ENCODE data around the gene ARHGEF12.

The ARHGEF12 gene

GRCh38 chr11:120335908-120336640 lies at the start of gene ARHGEF12:
TSS of gene ARHGEF12 (plus strand) at chr11:120336413. CDS start at chr11:120337244, 831 bp downstream.
- peak; percentile 78 to 79 for DNase-seq (ENCODE audit: low read depth in 2 of 2)

DNA sequence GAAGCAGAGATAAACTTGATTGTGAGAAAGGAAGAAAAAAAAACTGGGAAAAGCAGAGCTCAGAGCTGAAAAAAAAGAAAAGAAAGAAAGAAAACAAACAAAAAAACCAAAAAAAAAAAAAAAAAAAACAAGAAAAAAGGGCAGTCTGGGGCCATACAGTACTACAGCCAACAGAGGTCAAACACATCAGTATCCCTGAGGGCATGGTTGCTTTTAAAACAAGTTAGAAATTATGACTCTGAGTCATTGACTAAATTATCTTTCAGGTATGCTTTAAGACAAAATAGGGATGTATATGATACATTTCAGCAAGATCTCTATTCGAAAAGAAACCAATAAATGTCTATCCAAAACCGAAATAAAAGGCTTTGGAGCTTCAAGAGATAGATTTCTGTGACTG lies 48.2 kb upstream of the ARHGEF12 start:
- DNase-seq (ENCODE audit: low read depth in 2 of 2), result no peak

DNA sequence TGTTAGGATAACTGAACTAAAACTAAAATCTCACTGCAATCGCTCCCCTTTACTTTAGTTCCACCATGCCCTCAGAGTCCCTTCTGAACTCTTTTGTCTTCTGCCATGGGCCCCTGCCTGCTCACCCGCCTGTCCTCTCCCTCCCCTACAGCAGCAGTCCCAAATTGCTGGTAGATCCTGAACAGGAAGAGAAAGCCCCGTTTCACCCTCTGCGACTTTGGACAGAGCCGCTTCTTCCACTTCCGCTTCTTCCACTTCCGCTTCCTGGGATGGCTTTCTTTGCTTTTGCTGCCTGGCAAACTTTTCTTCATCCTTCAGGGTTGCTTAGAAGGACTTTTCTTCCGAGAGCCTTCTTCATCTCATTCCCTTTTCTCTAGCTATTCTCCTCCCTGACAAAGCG lies 46.8 kb upstream of the ARHGEF12 start:
- no peak for DNase-seq (ENCODE audit: low read depth in 2 of 2)

DNA sequence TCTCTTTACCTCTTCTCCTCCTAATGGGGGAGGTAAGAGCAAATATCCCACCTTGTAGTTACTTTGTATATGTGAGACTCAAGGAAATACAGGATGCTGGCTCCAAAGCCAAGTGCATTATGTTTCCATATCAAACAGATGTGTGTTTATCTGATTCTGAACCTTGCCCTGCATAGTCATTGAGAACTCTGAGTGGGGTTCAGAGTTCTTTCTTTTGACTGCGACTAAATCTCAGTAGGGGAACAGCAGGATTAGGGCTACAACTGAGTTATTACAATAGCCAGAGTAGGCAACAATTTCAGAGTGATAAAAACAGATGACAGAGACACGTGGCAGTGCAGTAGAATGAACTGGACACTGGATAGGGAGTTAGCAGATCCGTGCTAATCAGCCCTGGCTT lies 45.3 kb upstream of the ARHGEF12 start:
- no peak for DNase-seq (ENCODE audit: low read depth in 2 of 2)

DNA sequence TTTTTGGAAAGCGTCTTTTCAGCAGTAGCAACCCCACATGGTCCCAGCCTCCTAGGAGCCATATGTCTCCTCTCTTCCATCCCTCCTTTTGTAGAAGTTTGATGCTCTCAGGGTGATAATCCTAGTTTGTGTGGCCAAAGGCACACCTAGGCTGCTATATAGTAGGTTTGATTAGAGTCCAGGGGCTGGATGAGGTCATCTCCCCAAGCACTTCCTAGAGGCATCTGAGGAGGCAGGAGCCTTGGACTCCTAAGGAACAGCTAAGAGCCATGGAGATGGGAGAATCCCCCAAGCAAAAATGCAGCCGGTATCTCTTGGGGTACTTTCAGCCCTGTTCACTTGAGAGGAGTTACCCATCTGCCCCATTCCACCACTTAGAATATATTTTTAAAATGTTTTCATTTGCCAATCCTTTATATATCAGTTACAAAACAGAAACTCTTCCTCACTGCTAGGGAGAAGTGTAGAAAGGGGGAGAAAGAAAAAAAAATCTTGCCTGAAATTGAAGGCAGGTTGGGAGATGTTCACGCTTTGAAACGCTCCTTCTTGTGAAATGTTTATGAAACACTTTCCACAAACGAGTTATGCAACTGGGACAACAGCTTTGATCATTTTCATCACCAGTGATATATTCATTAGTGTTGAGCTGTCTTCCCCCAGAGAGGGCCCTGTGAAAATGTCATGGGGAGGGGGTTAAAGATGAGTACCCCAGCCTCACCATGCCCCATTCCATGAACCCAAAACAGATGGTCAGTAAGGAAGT lies 43.0 kb upstream of the ARHGEF12 start:
- no peak for DNase-seq (ENCODE audit: low read depth in 2 of 2)

DNA sequence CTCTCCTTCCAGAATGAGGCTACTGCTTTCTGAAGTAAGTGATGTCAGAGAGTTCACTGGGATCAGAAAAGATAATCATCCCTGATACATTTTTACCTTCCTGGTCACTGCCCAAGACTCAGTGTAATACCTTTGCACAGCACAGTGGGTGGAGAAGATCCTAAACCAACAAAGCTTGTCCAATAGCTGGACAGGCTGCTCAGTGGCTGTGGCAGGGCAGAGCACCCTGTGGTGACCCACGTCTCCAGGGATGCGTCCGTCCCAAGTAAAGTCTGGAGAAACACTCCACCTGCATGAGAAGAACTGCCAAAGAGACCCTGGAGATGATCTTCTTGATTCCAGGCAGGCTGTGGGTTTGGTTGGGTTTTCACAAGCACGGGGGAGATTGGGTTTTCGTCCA lies 42.1 kb upstream of the ARHGEF12 start:
- DNase-seq (ENCODE audit: low read depth in 2 of 2), result no peak

DNA sequence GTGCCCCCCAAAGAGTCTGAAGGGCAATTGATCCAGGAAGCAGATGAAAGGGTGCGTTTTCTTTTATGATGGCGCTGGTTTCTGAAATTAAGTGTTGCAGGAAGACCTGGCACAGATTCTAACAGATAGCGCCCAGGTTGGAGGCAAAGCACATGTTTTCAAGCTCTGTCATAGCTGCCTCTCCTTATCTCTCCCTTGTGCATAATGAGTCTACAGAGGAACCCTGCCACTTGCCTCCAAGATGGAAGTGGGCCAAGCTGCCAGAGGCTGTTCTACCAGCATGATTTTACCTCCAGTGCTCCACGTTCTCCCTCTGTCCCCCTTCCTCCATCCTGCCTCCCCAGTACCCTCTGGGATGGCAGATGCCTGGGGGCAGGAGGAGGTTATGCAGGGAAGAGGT lies 41.1 kb upstream of the ARHGEF12 start:
- DNase-seq (ENCODE audit: low read depth in 2 of 2), result no peak

- DNase-seq (ENCODE audit: low read depth in 2 of 2), result no peak
Measured at GRCh38 chr11:120296554-120296953, 39.7 kb upstream of the ARHGEF12 start.

DNA sequence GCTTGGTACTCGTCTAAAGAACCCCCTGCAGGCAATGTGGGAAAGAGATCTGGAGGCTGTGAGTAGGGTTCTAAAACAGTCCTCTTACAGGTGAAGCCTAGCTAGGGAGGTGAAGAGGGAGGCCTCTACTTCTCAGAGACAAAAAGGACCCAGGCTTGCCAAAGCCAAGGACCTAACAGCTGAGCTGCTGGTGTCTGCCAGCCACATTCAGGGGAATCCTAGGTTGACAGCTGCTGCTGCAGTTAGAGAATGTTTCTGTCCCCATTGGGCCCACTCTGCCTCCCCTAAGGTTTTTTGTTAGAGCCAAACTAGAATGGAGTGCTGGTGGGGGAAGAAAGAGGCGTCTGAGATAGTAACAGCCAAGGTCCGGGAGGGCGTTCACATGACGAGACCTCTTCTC lies 37.8 kb upstream of the ARHGEF12 start:
- DNase-seq (ENCODE audit: low read depth in 2 of 2), result no peak

DNA sequence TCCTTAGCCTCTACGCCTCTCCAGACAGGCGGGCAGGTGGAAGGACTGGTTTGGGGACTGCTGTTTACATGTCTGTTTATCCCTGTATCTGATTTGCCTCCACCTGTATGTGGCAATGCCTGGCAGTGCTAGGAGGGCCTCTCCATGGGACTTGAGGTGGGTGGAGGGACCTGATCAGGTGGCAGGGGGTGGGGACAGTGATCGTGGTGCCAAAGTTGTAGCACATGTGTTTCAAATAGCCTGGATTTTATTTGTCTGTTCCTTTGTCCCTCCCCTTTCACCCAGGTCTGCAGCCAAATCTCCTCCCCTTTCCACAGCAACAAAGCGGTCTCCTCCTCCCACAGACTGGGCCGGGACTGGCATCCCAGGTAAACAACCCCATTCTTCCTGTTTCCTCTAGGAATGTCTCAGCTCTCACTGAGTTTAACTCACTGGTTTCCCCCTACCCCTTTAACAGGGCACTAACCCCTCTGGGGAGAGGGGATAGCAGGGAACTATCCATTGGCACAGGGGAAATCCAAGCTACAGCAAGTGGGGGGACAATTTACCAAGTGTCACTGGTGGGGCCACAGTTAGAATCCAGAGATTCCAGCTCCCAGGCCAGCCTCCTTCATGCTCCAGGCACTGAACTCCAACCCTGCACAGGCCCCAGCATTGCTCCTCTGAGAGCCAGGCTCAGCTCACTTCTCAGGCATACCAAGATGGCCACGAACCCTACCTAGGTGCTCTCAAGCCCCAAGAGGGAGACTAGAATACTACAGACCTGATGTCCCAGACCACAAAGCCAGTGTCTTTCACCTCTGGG lies 34.0 kb upstream of the ARHGEF12 start:
- no peak for DNase-seq (ENCODE audit: low read depth in 2 of 2)

DNA sequence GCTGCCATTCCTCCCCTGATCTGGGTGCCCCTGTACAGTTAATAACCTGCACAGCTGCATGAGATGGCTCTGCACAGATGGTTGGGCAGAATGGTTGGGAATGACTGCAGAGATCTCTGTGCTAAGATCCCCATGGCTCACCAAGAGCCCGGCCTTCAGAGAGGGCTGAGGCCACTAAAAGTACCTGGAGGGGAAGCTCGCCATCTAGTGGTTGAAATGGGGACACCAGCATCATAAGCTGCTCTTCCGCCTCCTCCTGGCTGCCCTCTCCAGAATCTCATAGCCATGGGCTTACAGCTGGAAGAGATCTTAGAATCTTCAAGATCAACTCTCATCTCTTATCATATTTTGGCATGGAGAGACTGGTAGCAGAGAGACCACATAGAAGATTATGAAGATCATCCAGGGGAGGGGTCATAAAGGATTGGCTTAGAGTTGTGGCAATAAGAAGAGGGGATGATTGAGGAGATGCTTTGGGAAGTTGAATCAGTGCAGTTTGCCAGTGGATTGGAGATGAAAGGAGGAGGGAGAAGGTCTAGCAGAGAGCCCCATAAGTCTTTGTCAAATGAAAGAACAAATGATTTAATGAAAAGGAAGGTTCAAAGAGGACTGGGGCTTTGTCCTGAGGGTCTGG lies 33.1 kb upstream of the ARHGEF12 start:
- peak; percentile 30 to 60 for DNase-seq (ENCODE audit: low read depth in 2 of 2)

- no peak for DNase-seq (ENCODE audit: low read depth in 2 of 2)
Measured at GRCh38 chr11:120304526-120304925, 31.7 kb upstream of the ARHGEF12 start.

- no peak for DNase-seq (ENCODE audit: low read depth in 2 of 2)
Measured at GRCh38 chr11:120305286-120305685, 30.9 kb upstream of the ARHGEF12 start.

- DNase-seq (ENCODE audit: low read depth in 2 of 2), result no peak
Measured at GRCh38 chr11:120306519-120307242, 29.5 kb upstream of the ARHGEF12 start.

GRCh38 chr11:120307476-120307875 lies 28.7 kb upstream of the ARHGEF12 start:
- no peak for DNase-seq (ENCODE audit: low read depth in 2 of 2)

DNA sequence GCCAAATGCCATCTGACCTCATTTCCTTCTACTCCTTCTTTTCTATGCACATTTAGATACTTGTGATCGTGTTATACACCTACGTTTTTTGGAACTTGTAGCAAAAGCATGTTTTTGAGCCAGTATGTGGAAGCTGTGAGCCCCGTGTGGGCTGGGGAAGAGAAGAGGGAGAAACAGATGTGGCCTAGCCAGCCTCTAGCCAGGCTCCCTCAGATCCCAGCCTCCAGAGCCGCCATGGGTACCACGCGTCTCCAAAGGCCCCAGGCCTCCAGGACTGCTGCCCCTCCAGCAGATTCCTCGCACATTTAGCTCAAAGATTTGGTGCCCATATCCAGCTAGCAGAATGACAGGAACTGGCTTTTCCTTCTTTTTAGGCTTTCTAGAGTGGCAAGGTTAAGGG lies 28.1 kb upstream of the ARHGEF12 start:
- no peak for DNase-seq (ENCODE audit: low read depth in 2 of 2)

GRCh38 chr11:120310870-120311269 lies 25.3 kb upstream of the ARHGEF12 start:
- no peak for DNase-seq (ENCODE audit: low read depth in 2 of 2)

- no peak for DNase-seq (ENCODE audit: low read depth in 2 of 2)
Measured at GRCh38 chr11:120314861-120315260, 21.4 kb upstream of the ARHGEF12 start.

DNA sequence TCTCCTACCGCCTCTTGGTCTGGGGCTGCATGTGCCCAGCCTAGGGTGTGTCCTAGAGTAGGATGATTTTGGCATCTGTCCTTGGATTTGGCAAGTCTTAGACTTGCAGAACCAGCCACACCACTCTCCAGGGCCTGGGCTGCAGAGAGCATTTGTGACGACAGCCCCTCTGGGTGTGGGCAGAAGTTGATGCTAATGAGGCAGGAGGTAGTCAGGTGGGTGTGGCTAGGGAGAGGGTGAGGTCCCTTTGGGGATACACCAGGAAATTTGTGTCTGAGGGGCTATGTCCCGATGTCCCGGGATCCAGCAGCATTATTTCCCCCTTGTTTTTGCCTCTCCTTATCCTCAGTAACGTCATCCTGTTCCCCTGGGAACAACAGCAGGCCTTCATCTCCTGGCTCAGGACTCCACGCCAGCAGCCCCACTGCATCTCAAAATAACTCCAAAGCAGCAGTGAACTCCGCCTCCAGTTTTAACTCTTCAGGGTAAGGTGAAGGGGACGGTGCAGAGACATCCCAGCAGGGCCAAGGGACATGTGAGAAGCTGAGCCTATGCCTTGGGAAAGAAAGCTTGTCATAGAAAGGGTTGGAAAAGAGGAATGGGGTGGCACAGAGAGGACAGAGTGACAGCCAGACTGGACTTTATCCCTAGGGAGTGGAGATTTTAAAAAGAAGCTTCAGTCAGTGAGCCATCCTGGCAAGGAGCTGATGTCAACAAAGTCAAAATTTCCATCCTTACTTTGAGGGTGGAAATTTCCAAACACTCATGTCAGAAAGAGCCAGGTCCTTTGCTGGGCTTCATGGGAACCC lies 19.1 kb upstream of the ARHGEF12 start:
- no peak for DNase-seq (ENCODE audit: low read depth in 2 of 2)

GRCh38 chr11:120317689-120318480 lies 18.3 kb upstream of the ARHGEF12 start:
- DNase-seq (ENCODE audit: low read depth in 2 of 2), result no peak
